HG03175 (cell line): Measurements from ENCODE around the gene ARMC2.
"Not testable (repeated sequence)": the region's sequence is repeated elsewhere in the genome, so short reads cannot be mapped to it uniquely, and the experiment has no call there.

Experiments
- ATAC-seq: cut with Tn5 transposase; IDR thresholded peaks from one replicate; pipeline ENCODE4 v1.9.1; 2021; ENCODE audit warnings: mild to moderate bottlenecking, moderate library complexity; ENCODE audit not compliant: unreplicated experiment

ARMC2 gene

DNA sequence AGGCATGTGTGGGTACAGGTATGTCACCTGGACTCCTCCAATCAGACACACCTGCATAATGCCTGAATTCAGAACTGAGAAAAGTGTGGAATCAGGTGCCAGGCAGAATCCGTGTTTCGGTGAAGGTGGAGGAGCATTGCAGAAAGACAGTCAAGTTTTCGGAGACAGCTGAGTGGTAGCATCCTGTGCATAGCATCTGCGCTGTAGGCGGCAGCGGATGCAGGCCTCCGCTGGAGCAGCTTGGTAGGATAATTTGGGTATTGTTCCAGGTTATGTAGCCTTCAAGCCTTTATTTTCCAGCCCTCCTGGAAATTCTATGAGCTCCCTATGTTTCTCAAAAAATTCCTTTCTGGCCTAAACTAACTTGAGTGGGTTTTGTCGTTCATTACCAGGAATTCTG, 15.5 kb upstream of the ARMC2 start:
- ATAC-seq = no peak

DNA sequence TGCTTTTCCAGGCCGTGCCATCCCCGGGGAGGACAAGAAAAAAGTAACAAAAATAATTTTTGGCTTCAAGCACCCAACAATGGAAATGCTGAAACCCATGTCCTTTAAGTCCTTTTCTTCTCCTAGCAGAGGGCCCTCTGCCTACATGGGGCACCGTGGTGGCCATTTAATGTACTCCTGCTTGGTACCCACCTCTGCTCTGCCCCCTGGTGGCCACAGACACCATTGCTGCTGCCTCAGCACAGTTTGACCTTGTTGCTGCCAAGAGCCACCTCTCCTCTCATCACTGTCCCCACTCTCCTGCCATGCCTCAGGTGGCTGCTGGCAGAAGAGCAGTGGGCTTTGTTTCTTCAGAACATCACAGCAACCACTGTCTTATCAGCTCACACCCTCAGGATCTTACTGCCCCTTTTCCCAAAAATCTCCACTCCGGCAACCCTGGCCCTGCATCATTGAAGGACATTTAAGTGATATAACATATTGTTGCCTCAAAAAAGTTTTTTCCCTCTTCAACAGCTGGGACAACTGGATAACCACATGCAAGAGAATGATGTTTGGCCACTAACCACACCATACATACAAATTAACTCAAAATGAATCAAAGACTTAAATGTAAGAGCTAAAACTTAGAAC, 12.9 kb upstream of the ARMC2 start:
- ATAC-seq = peak; percentile 92

- no peak for ATAC-seq
Observed at GRCh38 chr6:108836061-108836460, 12.2 kb upstream of the ARMC2 start.

- ATAC-seq = no peak
Observed at GRCh38 chr6:108837236-108837971, 10.8 kb upstream of the ARMC2 start.

- ATAC-seq = no peak
Observed at GRCh38 chr6:108838101-108838717, 10.0 kb upstream of the ARMC2 start.

DNA sequence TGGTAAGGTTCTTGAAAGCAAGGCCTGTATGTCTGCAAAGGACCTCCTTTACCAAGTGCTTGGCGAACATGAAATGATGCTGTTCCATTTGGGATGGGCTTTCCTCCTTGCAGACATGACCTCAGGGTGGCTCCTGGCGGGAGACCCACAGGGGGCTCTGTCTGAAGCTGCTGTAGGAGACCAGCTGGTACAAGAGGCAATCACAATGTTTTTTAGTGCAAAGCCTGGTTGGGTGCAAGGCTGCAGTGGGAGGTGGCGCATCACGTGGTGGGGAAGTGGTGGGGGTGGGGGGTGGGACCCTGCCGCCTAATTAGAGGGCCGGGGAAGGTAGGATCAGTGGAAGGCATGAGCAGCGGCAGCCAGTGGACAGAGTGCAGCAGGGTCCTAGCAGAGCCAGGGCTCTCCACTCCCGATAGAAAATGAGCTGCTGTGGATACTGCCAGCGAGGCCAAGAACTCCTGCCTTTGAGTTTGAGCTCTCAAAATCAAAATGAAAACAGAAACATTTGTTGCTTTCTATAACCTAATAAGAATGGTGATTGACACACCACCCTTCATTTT, 9.1 kb upstream of the ARMC2 start:
- no peak for ATAC-seq

DNA sequence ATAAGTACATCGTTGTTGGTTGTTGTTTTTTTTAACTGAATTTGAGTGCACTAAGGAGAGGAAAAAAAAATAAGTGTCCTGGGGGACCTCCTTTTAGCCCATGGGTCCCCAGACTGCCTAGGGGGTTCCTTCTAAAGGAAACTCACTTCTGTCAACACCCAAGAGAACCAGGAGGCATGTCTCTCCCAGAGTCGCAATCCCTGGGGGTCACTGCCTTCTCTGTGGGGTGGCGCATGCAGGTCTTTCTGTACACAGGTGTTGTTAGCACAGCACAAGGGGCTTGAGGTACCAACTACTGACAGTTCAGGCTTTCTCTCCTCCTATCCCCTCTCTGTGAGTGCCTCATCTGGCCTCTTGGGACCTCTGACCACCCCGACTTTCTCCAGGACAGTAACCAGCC, 7.3 kb upstream of the ARMC2 start:
- no peak for ATAC-seq

DNA sequence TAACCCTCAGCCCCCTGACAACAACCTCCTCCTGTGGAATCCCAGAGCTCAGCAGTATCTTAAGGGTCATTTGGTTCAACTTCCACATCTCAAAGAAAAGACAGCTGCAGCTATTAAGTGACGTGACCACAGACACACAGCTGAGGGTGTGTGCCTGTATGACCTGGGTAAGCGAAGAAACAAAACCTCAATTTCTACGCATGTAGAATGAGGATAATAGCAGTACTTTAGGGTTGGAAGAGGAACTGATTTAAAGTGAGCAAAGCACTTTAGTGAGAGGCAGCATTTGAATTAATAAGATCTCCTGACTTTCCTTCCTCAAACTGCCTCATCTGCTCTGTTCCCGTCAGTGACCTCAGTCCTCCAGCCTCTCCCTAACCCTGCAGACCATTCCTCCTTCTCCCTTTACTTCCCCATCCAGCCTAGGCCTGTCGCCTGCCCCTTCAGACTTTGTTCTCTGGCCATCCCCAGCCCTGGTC, 6.8 kb upstream of the ARMC2 start:
- ATAC-seq = no peak

DNA sequence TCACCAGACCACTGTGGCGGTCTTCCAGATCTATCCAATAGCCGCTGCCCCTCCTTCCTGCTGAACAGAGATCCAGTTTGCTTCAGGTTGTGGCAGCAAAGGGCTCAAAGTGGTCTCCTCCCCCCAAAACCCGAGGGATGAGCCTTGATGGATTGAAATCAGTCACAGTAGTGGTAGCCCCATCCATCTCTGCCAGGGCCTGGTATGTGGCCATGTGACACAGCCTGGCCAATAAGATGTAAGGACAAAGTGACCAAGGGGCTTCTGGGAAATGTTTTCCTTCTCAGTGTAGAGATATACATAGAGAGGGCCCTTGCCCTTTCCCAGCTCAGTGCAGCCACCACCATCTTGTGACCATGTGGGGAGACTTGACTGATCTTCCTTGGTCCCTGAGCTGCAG, 4.1 kb upstream of the ARMC2 start:
- no peak for ATAC-seq

DNA sequence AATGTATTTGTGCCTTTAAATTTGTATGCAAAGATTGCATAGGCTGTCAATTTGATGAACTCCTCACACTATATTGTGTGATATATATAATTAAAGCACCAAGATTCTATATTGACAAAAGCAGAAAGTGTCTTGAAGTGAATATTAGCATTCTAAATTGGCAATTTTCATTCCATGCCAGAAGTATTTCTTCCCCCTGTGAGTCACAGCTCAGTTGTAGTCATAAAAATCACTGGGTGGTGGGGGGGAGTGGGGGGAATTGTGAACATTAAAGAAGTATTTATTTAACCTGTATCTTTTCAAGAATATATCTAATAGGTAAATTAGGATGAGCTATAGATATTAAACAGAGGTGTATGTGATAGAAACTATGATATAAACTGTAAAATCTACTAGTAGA, 3.1 kb upstream of the ARMC2 start:
- ATAC-seq = no peak

DNA sequence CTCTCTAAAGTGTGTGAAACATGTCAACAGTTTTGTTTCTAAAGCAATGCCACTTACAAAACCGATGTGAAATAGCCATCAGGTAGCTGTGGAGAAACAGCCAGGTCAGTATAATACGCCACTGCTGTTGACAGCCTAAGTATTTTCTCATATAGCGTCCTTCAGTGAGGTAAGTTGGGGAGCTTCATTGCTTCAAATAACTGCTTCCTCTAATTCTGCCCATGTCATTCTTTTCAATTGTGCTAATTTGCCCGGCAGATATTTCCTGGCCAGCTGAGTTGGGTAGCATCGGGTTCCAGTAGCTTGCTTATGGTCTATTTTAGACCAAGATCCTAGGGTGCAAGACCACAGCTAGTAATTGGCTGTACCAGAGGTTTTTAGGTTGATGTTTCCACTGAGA, 2.1 kb upstream of the ARMC2 start:
- no peak for ATAC-seq

DNA sequence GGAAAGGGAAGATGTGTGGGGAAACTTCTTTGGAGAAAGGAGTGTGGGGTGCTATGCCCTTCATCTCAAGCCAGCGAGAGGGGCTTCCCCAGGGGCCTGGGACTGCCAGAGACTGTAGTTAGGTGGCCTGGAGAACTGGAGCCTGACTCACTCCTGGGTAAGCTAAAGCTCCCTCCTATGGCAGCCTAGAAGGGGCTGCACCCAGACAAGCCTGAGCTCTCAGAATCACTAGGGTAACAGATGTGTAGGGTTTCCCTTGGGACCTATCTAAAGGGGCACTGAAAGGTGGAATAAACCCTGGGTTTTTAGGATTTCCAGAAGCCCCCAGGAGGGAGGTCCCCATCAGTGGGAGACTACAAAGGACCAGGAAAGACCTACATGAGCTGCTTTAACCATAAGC, 1.6 kb upstream of the ARMC2 start:
- ATAC-seq = no peak

GRCh38 chr6:108847738-108848115, 495 bp upstream of the ARMC2 start:
- ATAC-seq = no peak

- ATAC-seq = no peak
Observed at GRCh38 chr6:108850669-108851465, 2.6 kb downstream of the ARMC2 start.

- no peak for ATAC-seq
Observed at GRCh38 chr6:108851756-108852155, 3.5 kb downstream of the ARMC2 start.

GRCh38 chr6:108853077-108853476, 4.9 kb downstream of the ARMC2 start:
- ATAC-seq = no peak

- no peak for ATAC-seq
Observed at GRCh38 chr6:108862479-108863191, 14.4 kb downstream of the ARMC2 start.

- not testable (repeated sequence) for ATAC-seq
Observed at GRCh38 chr6:108865751-108866286, 17.6 kb downstream of the ARMC2 start.

DNA sequence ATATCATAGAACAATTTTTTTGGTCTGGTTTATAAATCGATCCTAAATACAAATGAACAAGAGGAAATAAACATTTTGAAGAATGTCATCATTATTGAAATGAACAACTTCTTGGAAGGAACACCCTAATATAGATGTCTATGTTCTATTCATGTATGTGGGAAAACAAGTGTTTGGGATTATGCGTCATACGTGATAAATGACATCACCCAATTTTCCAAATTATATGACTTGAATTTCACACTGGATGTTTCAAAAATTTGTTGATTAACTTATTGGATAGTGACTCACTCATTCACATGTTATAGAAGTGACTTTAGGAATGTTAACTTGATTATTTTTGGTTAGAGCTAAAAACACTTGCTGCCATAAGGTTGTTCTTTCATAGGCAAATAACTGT, 18.6 kb downstream of the ARMC2 start:
- no peak for ATAC-seq

DNA sequence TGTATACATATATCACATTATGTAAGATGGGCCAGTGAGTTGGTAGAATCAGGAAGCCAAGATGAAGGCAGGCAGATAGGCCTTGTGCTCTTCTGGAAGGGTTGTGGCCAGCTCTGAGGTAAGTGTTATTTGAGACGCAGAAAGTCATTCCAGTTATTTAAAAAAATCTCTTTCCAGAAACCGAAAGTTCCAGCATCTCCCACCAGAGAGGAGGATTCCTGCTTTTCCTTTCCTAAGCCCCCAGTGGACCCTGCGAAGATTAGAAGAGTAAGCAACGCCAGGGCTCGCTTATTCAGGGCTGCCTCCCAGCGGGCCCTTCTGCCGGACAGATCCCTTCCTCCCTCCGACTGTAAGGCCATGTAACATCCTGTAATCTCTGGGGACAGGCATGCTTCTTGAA, 20.4 kb downstream of the ARMC2 start:
- no peak for ATAC-seq
